Endometrial microvascular endothelial cells (primary cell): ENCODE measurements around the gene SMIM43. TPM values are rescaled to one million over a fixed set of nuclear protein-coding genes. Genes with fewer than 3 reads are reported as not detected.
"Not testable (repeated sequence)": the region's sequence is repeated elsewhere in the genome, so short reads cannot be mapped to it uniquely, and the experiment has no call there.

ENCODE experiments used
- in situ Hi-C: cut with HindIII; loops from 2 replicates; pipeline ENCODE4 v1.10.0; 2017; ENCODE audit warnings: low sequenced_read_pairs, low pct_unique_long_range_greater_than_20kb; ENCODE audit errors: inconsistent ontology term
- total RNA-seq: library from RNA; depleted of rRNA; stranded (reverse); fragments of >200 nt; gene quantifications from one replicate; pipeline ENCODE4 v1.2.3, GENCODE V29; 2015; ENCODE audit errors: inconsistent ontology term

The SMIM43 gene
- total RNA-seq, 1 donor from 2014 or later: 2.6 TPM

- in situ Hi-C loops: no loop called here
These were observed 24.1 kb downstream of the SMIM43 start for GRCh38 chr4:121740796-121741409.

GRCh38 chr4:121739575-121739974, 25.4 kb downstream of the SMIM43 start:
- in situ Hi-C loops: no loop called here

- in situ Hi-C loops: no loop called here
These were observed 26.0 kb downstream of the SMIM43 start for GRCh38 chr4:121738780-121739535.

GRCh38 chr4:121737846-121738554, 27.0 kb downstream of the SMIM43 start:
- in situ Hi-C loops: no loop called here

GRCh38 chr4:121736735-121737351, 28.1 kb downstream of the SMIM43 start:
- in situ Hi-C loops: no loop called here

GRCh38 chr4:121734571-121734970, 30.4 kb downstream of the SMIM43 start:
- in situ Hi-C loops: no loop called here

- in situ Hi-C loops: no loop called here
These were observed 31.0 kb downstream of the SMIM43 start for GRCh38 chr4:121733942-121734341.

GRCh38 chr4:121729753-121730152, 35.2 kb downstream of the SMIM43 start:
- in situ Hi-C loops: not testable (repeated sequence)

GRCh38 chr4:121728798-121729226, 36.2 kb downstream of the SMIM43 start:
- in situ Hi-C loops: no loop called here

GRCh38 chr4:121728066-121728465, 36.9 kb downstream of the SMIM43 start:
- in situ Hi-C loops: no loop called here

GRCh38 chr4:121726642-121727268, 38.2 kb downstream of the SMIM43 start:
- in situ Hi-C loops: no loop called here

- in situ Hi-C loops: no loop called here
These were observed 40.3 kb downstream of the SMIM43 start for GRCh38 chr4:121724671-121725070.

GRCh38 chr4:121721700-121722099, 43.3 kb downstream of the SMIM43 start:
- in situ Hi-C loops: no loop called here

GRCh38 chr4:121720109-121720508, 44.9 kb downstream of the SMIM43 start:
- in situ Hi-C loops: no loop called here

GRCh38 chr4:121717680-121718237, 47.2 kb downstream of the SMIM43 start:
- in situ Hi-C loops: loop anchor here (10.0 kb wide), 1 partner anchor 67 kb away; no protein-coding TSS in a partner anchor

GRCh38 chr4:121714548-121714947, 50.4 kb downstream of the SMIM43 start:
- in situ Hi-C loops: loop anchor here (10.0 kb wide), 1 partner anchor 70 kb away; no protein-coding TSS in a partner anchor

- in situ Hi-C loops: loop anchor here (10.0 kb wide), 1 partner anchor 72 kb away; no protein-coding TSS in a partner anchor
These were observed 52.2 kb downstream of the SMIM43 start for GRCh38 chr4:121712783-121713182.

- in situ Hi-C loops: loop anchor here (10.0 kb wide), 1 partner anchor 73 kb away; no protein-coding TSS in a partner anchor
These were observed 52.8 kb downstream of the SMIM43 start for GRCh38 chr4:121712001-121712651.
